ENCODE measurements around the gene RTN4IP1. TPM values are rescaled to one million over a fixed set of nuclear protein-coding genes. Genes with fewer than 3 reads are reported as not detected.
"Not testable (repeated sequence)": the region's sequence is repeated elsewhere in the genome, so short reads cannot be mapped to it uniquely, and the experiment has no call there.

The RTN4IP1 gene
- total RNA-seq, 4 donors from 2014 or later, result 1.1 to 3.7 (median 2.7) TPM

DNA sequence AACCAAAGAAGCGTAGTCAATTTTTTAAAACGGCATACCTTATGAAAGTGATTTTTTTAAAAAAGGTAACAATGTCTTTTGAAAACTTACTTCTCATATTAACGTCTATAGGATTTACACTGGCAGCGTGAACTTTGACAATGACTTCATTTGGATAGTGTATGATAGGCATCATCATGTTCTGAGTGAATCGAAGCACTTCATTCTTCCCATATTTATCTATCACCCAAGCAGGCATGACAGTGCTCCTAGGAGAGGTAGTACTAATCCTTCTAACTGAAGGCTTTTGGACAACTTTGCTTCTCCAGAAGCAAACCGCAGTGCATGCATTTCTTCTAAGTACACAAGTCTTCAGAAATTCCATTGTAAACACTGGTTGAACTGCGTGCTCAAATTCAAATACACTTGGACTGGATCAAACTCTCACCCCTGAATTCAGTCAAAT lies 618 bp downstream of the RTN4IP1 start:
- ATAC-seq (ENCODE audit: low FRiP score) (no peak), DNase-seq (ENCODE audit: low spot score) (no peak)
- TF ChIP-seq, protein P1, sequence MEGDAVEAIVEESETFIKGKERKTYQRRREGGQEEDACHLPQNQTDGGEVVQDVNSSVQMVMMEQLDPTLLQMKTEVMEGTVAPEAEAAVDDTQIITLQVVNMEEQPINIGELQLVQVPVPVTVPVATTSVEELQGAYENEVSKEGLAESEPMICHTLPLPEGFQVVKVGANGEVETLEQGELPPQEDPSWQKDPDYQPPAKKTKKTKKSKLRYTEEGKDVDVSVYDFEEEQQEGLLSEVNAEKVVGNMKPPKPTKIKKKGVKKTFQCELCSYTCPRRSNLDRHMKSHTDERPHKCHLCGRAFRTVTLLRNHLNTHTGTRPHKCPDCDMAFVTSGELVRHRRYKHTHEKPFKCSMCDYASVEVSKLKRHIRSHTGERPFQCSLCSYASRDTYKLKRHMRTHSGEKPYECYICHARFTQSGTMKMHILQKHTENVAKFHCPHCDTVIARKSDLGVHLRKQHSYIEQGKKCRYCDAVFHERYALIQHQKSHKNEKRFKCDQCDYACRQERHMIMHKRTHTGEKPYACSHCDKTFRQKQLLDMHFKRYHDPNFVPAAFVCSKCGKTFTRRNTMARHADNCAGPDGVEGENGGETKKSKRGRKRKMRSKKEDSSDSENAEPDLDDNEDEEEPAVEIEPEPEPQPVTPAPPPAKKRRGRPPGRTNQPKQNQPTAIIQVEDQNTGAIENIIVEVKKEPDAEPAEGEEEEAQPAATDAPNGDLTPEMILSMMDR (IDR thresholded peaks at IDR 0.05), result no peak

DNA sequence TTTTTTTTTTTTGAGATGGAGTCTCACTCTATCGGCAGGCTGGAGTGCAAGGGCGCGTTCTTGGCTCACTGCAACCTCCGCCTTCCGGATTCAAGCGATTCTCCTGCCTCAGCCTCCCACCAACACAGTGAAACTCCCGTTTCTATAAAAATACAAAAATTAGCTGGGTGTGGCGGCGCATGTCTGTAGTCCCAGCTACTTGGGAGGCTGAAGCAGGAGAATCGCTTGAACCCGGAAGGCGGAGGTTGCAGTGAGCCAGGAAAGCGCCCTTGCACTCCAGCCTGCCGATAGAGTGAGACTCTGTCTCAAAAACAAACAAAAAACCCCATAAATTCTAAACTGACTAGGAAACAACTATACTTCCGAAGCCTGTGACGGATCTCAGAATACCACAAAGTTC lies 1.5 kb downstream of the RTN4IP1 start:
- not testable (repeated sequence) for ATAC-seq (ENCODE audit: low FRiP score); DNase-seq (ENCODE audit: low spot score)

DNA sequence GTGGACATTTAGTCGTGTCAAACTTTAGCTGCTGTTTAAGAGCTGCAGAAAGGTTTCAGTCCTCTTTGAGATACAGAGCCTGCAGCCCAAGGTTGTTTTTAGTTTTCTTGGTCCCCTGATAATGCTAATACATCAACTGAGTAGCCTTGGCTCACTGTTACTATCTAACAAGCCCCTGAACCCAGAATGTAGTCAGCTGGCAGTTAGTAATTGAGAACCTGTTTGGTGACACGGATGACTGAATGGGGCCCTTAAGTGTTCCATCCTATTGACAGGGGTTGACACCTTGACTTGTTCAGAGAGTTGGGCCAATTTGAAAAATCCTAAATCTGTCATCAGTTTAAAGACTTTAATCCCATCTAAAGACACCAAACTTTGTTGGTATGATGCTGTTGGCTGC lies 2.8 kb downstream of the RTN4IP1 start:
- ATAC-seq (ENCODE audit: low FRiP score), result no peak
- TF ChIP-seq, protein P1 (IDR thresholded peaks at IDR 0.05), result no peak
- no peak for DNase-seq (ENCODE audit: low spot score)

DNA sequence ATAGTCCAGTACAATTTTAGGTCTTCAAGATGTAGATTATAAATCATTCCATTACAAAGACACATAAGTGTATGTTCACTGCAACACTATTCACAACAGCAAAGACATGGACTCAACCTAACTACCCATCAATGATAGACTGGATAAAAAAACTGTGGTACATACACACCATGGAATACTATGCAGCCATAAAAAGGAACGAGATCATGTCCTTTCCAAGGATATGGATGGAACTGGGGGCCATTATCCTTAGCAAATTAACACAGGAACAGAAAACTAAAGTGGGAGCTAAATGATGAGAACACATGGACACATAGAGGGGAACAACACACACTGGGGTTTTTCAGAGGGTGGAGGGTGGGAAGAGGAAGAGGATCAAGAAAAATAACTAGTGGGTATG lies 6.3 kb downstream of the RTN4IP1 start:
- DNase-seq (ENCODE audit: low spot score), result no peak
- no peak for ATAC-seq (ENCODE audit: low FRiP score)
- TF ChIP-seq, protein P1 (IDR thresholded peaks at IDR 0.05), result no peak

DNA sequence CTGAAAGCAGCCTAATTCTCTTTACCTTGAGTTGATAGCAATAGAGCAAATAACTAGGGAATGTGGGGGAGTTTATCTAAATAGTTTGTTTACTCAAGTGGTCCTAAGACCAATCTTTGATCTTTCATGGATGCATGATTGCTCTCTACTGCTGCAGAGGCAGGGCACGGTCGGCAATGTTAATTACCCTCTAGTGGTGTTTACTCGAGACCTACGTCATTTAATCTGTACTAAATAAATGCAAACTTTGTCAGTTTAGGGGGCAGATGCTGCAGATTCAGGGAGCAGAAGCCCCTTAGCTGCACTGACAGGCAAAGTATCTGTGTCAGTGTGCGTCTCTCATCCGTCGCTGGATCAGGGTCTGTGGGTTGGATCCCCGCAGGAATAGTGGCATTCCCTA lies 6.9 kb downstream of the RTN4IP1 start:
- TF ChIP-seq, protein P1 (IDR thresholded peaks at IDR 0.05), result no peak
- ATAC-seq (ENCODE audit: low FRiP score) (no peak), DNase-seq (ENCODE audit: low spot score) (no peak)

DNA sequence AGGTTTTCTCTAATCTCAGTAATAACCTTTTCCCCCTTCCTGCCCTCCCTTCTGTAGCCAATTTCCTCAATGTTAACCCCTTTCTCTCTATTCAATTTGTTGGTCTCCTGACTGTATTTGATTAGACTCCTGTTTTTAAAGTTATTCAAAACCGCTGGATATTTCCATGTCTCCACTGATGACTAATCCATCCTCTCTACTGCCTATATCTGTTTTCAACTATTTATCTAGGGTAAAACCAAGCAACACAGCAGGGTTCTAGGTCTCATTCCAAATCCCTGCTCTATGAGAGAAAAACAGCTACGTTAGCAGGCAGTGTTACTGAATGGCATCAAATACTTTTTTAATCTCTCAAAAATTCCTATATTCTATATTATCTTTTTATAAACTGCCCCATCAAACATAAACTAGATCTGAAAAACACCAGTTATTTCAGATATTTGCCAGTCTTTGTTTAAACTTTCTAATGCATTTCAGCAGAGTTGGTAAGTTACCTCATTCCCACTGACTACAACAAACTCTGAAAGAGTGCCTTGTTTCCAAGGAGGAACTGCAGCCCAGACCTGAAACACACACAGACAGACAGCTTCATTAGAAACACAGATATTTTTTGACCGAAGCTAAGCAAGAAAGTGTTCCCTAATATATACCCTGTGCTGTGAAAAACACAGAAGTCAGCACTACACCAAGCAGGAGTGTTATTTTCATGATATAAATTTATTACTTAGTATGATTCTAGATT lies 8.2 kb downstream of the RTN4IP1 start:
- no peak for DNase-seq (ENCODE audit: low spot score)
- TF ChIP-seq, protein P1 (IDR thresholded peaks at IDR 0.05), result no peak
- ATAC-seq (ENCODE audit: low FRiP score), result no peak

DNA sequence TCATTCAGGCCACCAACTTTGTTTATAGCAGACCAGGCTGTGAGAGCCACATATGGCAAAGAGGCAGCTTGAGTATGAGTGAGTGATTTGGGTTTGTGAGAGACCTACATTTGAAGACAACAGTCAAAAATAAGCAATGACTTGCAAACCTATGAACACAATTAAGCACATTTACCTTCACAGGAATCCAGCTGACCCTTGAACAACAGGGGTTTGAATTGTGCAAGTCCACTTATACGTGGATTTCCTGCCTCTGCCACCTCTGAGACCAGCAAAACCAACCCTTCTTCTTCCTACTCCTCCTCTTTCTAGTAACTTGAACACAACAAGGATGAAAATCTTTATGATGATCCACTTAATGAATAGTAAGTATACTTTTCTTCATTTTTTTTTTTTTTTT lies 10.1 kb downstream of the RTN4IP1 start:
- ATAC-seq (ENCODE audit: low FRiP score) (no peak), DNase-seq (ENCODE audit: low spot score) (no peak)
- TF ChIP-seq, protein P1 (IDR thresholded peaks at IDR 0.05), result no peak

Measured in omental fat pad (tissue), 4 donors.